HG03521 (cell line): ENCODE measurements around the gene PARD3.
"Not testable (repeated sequence)": the region's sequence is repeated elsewhere in the genome, so short reads cannot be mapped to it uniquely, and the experiment has no call there.

ENCODE experiments used
- ATAC-seq: cut with Tn5 transposase; IDR thresholded peaks from one replicate; pipeline ENCODE4 v1.9.1; 2021; ENCODE audit warnings: mild to moderate bottlenecking, moderate library complexity; ENCODE audit not compliant: unreplicated experiment

Gene PARD3

DNA sequence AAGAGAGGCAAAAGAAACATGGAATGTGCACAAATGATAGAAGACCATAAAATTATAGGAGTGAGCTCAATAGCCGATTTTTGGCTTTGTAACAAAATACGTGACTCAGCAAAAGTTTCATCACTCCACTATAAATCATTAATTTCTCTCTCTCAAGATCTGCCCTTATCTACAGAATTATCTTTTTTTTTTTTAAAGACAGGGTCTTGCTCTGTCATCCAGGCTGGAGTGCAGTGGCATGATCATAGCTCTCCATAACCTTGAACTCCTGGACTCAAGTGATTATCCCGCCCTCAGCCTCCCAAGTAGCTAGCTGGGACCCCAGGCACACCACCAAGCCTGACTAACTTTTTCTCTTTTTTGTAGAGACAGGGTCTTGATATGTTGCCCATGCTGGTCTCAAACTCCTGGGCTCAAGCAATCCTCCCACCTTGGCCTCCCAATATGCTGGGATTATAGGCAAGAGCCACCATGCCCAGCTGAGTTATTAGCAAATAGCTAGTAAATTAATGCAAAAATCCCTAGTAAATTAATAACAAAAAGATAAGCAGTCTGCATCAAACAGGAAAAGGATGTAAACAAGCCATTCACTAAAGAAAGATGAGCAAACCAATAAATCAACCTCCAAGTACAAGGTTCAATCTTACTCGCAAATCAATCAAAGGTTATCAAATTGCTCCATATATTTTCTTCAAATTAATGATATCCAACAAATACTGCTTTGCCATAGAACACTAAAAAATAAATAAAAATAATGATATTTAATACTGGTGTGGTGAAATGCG lies 450.7 kb downstream of the PARD3 start:
- no peak for ATAC-seq

DNA sequence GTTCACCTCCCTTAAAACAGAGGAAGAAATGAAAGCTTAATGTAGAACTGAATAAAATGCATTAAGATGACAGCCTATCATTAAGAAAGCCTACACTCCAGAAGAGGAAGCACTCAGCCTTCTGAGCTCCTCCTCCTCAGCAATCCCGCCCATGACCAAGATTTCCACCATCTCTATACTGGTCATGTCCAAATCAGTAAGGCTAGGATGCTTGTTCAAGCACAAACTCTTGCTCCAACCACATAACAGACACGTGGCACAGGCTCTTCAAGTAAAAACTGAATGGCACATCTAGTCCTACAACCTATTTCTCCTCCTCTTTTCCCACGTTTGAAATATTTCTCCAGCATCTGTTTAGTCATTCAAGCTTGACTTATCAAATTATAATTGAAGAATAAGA lies 454.1 kb downstream of the PARD3 start:
- ATAC-seq: no peak

DNA sequence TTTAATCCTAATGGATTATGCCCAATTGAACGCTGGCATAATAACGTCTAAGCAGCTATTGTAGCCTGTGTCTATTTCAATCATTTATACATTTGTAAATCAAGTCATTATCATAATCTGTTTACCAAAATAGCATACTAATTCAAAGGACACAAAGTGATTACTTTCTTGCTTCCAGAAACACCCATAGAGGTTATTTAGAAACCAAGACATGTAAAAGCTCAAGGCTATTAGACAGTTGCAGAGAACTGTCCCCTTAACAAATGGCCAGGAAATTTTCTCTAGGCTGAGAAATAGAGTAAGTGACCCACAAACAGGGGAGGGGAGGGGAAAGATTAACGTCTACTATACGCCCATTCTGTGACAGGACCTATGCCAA lies 455.7 kb downstream of the PARD3 start:
- no peak for ATAC-seq

DNA sequence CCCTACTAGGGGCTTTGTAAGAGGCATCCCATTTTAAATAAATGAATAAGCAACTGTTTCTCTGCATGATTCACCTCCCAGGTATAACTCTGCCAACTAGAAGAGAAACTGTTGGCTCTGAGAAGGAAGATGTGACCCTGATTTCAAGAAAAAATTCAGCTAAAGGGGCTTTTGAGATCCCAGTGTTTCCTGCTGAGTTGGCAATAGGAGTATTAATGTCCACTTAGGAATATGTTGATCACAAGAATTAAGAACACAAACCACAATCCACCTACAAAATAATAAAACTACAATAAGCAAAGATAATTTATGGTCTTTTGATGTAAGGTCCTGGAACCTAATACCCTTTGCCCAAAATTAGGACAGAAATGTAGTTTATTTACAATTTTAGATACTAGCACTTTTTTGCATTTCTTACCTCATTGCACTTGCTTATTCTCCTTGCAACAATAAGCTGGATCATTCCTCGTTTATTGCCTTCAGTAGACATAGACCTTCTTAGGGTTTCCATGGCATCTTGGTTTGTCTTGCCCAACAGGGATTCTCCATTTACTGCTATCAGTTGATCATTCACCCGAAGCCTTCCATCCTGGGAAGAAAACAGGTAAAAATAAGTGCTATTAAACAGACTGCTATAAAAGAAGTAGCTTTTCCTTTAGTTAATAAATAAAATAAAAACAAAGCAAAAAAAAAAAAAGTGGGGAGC lies 456.2 kb downstream of the PARD3 start:
- no peak for ATAC-seq

DNA sequence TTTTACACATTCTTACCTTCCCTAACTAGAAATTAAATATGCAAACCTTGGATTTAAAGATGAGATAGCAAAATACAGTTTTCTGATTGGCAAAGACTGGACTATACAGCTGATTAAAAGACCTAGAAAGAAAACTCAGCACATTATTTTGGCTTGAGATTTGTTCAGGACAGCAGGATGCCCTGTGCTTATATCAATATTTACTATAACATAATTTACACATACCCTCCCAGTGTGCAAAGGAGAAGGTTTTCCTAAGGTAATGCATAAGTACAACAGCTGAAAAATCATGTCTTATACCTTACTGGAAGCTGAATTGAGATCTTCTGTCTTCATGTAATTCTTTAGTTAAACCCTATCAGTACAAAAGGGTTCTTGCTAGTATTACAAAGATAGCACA lies 458.6 kb downstream of the PARD3 start:
- no peak for ATAC-seq

DNA sequence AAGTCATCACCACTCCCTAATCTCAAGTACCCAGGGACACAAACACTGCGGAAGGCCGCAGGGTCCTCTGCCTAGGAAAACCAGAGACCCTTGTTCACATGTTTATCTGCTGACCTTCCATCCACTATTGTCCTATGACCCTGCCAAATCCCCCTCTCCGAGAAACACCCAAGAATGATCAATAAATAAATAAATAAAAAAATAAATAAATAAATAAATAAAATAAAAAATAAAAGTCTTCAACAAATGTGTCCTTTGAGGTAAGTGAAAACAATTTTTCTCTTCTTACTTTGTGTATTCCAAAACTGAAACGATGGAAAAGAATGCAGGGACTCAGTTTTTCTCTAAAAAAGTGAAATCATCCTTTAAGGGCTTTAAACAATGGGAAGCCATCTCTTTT lies 461.6 kb downstream of the PARD3 start:
- not testable (repeated sequence) for ATAC-seq

DNA sequence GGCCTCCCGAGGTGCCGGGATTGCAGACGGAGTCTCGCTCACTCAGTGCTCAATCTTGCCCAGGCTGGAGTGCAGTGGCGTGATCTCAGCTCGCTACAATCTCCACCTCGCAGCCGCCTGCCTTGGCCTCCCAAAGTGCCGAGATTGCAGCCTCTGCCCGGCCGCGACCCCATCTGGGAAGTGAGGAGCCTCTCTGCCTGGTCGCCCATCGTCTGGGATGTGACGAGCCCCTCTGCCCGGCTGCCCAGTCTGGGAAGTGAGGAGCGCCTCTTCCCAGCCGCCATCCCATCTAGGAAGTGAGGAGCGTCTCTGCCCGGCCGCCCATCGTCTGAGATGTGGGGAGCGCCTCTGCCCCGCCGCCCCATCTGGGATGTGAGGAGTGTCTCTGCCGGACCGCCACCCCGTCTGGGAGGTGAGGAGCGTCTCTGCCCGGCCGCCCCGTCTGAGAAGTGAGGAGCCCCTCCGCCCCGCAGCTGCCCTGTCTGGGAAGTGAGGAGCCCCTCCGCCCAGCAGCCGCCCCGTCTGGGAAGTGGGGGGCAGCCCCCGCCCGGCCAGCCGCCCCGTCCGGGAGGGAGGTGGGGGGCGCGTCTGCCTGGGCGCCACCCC lies 462.4 kb downstream of the PARD3 start:
- not testable (repeated sequence) for ATAC-seq

DNA sequence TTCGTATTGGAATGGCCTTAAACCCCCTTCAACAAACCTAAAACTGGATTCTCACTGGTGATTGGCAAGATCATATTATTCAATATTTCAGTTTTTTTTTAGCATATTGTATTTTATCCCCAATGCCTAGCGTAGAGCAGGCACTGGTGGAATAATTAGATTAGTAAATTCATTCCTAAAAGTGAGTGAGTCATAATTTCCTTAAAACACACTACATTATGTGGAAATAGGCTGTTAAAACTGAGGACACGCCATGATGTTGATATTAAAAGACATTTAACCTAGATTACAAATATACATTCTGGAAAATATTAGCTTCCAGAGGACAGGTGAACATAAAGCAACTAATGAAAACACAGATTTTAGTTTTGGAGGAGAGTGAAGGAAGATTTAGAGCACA lies 463.9 kb downstream of the PARD3 start:
- ATAC-seq: no peak

DNA sequence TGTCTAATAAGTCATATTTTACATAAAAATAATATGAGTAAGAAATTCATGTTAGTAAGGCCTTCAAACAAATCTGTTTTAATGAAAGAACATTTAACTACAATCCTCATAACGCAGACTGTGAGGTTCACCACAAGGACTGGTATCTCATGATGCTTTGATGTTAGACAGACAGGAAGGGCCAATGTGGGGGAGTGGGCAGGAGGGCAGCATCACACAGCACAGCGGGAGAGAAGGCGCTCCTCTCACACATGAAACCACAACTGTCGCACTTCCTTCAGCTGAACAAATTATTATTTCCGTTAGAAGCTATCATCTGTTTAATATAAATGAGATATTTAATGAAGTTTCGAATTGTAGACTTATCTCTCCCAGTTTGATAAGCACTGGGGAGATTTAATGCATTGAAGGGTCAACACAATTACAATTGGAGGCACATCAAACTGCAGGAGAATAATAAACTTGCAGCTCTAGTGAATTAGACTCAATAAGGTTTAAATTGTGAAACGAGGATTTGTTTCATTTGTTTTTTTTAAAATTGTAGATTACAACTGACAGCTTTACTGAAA lies 466.1 kb downstream of the PARD3 start:
- no peak for ATAC-seq

DNA sequence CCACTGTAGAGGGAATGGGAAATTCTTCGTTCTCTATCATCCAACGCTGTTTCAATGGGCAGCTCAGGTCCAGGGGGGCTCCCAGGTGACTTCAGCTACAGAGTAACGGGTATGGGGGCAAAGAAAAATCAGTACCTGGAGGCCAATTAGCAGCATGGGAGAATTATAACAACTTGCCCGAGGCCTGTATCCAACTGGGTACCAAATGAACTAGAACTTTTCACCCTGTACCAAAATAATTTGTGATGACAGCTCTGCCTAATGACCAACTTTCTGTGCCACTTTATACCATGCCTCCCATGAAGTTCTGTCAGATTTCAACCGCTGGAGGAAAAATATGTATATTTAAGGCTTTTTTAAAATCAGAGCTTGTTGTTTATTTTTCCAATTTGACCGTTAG lies 467.1 kb downstream of the PARD3 start:
- ATAC-seq: no peak

DNA sequence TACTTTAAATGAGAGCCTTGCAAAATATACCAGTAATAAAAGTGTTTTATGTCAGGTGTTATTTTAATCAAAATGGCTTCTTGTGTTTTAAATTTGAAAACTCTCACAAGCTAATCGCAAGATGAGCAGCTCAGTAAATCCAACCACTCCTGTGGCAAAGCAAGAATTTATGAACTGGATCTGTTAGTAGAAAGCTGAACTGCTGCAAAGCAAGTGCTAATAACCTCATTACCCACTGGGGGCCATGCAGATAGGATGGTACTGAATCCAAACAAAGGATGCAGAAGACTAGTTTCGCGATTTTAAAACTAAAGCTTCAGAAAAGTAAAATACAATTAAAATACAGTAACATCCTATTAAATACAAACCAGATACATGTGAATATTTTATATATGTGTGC lies 468.0 kb downstream of the PARD3 start:
- ATAC-seq: no peak

DNA sequence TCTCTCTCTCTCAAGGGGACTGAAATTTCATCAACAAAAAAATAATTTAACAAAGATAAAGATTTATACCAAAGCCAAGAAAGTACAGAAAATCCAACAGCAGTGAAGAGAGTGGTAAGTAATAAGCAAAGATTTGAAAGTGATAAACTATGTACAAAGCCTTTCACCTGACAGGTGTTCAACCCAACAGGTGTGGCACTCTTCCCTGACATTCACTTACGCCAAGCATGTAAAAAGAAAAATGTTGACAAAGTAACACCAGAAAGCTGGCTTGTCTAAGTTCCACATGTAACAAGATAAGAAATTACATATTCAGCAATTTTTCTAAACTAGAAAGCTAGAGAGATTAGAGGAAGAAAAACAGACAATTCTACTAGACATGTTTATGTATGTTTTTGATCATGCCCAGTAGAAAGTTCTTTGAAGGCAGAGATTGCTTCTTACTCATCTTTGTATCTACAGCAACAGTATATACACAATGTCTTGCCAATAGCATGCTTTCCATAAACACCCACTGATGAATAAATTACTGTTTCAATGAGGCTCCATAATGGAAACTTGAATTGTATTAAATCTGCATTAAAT lies 468.5 kb downstream of the PARD3 start:
- no peak for ATAC-seq

DNA sequence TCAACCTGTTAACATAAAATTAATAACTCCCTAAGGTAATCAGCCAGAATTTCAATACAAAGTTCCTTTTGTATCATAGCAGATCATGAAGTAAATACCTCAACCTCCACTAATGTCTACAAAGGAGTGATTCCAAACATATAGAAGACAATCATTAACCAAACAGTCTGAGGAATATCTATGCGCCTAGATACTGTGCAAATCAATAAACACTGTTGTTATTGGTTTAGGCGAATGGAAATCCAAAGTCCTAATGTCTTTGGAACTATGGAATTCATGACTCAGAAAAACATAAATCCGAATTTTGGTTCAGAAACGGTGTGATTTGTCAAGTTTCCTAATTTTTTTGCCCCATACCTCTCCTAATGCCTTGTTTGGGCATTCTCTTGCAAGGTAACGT lies 469.7 kb downstream of the PARD3 start:
- ATAC-seq: no peak

DNA sequence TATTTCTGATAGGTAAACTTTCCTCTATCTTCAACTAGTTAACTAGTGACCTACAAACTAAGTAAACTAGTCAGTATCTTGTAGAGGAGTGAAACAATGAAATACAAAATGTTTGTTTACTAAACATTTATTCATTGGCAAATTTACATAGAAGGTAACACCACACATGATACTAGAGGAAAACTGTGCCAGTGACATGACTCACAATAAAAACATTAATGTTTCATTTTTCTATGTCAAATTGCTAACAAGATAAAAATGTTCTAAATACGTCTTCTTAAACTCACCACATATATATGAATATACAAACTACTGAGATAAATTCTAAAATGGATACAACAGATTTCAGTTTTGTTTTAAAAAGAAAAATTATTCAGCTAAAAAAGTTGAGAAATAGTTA lies 471.3 kb downstream of the PARD3 start:
- ATAC-seq: no peak

DNA sequence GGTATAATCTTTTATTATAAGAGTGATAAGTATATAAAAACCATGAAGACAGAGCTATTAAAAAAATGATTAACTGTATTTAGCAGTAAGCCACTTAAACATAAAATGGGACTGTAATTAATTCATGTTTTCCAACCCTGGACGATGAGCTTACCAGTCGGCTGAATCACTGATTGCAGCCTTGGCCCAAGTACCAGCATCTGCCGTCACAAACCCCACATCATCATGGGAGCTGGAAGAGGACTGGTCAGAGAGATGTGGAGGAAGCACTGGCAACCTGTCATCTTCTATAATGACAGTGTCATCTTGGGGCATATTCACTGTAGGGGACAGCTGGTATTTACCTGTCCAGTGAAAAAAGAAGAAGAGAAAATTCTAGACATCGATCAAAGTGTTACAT lies 473.6 kb downstream of the PARD3 start:
- ATAC-seq: no peak

DNA sequence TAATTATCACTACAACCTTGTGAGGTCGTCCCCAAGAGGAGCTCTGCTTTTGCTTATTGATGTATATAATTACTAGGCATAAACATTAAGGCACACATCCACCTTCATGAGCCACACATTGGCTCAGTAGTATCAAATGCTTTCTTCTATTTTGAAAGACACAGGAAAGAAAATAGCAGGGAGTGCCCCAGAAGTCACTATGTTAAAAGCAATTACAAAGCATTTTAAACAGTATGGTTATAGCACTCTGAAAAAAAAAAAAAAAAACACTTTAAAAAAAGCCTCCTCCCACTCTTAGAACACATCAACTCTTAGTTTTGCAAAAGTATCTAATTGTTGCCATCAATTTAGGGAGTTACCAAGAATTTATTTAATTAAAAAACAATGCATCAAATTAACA lies 474.2 kb downstream of the PARD3 start:
- no peak for ATAC-seq

DNA sequence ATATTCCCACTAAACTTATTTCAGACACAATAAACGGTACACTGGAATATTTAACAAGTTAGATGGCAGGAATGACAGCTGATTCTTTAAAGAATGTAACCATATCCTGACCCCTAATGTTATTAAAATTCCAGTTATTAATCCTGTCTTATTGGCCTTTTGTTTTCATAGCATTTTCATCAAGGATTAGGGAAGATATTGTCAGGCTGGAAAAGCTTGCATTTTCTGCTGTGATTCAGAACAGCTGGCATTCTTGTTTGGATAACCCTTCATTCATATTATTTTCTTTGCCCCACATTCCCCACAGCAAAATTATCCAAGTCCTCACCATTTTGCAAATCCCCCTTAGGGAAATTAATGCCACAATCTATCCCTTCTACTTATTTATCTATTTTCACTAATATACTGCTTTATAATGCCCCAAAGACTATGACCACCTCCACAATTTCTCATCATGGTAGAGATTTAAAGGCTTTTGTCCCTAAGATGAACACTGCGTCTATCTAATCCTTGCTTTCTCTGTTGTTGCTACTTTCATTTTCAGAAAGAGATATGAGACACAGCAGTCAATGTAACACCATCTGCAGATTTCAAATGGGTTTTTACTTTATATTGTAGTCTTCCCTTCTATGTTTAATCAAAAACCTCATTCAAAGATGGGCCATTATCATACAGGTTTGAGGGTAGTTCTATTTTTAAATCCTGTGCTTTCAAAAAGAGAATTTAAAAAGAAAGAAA lies 475.1 kb downstream of the PARD3 start:
- ATAC-seq: no peak

DNA sequence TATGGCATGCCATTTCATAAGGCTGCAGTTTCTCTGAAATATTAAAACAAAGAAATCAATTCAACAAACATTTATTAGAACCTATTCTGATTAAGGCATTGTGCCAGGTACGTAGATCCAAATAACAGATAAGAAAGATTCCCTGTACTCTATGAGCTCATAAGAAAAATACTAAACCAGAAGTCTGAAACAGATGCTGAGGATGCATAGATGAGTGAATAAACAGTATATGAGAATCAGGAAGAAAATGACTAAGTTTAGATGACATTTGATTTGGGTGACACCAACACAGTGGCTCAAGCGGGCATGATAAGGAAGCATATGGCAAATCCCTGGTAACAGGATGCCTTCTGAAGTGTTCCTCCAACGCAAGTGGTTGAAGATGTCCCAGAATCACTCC lies 477.2 kb downstream of the PARD3 start:
- ATAC-seq: no peak

DNA sequence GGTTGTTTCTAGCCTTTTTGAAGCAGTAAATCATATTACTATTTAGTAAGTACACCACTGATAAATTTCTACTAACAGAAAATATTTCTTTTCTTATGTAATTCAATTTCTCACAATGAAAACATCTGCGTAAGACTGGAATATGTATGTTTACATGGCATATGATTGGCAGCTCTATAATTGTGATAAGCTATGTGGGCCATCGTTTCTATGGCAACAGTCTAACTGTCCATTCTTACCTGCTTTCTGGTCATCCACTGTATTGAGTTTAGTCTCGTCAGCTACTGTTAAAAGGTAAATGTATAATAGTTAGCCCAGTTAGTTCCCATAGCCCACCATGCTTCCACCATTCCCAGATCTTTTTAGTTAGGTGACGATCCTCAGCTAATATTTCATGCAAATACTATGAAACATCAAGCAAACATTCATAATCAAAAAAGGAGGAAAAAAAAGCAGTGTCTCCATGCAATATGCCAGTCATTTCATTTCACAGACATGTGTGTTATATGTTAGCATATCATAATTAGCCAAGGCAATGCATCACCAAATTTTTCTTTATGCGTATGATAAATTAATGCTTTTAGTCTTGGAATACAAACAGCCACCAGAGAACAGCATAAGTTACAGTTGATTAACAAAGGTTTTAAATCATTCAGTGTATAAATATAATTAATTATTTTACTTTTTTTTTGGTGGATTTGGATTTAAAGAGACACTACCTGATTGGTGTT lies 479.0 kb downstream of the PARD3 start:
- ATAC-seq: no peak

DNA sequence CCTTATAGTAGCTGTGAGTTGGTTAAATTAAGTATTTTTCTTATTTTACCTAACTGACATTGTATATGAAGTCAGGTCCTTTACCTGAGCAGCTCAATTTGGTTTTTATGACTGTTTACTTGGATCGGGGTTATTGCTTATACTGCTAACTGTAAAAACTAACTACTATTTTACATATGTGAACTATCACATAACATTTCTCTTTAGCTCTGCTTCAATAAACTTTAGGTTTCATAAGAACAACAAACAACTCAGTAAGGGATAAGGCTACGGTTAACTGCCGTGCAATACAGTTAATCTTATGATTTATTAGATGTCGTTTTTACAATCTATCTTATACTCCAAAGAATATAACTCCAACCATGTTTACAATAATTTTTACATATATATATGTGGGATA lies 480.2 kb downstream of the PARD3 start:
- no peak for ATAC-seq
